Karpas-422 (cell line): Measurements from ENCODE around the gene MLANA. TPM values are rescaled to one million over a fixed set of nuclear protein-coding genes. Genes with fewer than 3 reads are reported as not detected.

ENCODE experiments used
- DNase-seq: peaks from one replicate; pipeline ENCODE4 v3.0.0-alpha.2; 2015
- H2AFZ ChIP-seq: fragments of 200-600 bp; sonication (generic); 2 replicates; pipeline ENCODE4 v1.6.1; 2014; ENCODE audit warnings: antibody characterized with exemption, low read length, mixed read lengths
- H3K27ac ChIP-seq: fragments of 200-600 bp; sonication (generic); 2 replicates; pipeline ENCODE4 v1.5.1; 2014; ENCODE audit warnings: mild to moderate bottlenecking, low read length, moderate library complexity
- H3K27me3 ChIP-seq: fragments of 200-600 bp; sonication (generic); 2 replicates; pipeline ENCODE4 v1.6.1; 2014; ENCODE audit warnings: low read length, mixed read lengths
- H3K36me3 ChIP-seq: fragments of 200-600 bp; sonication (generic); 2 replicates; pipeline ENCODE4 v1.6.1; 2014; ENCODE audit warnings: low read length, mixed read lengths; ENCODE audit not compliant: insufficient read depth
- H3K4me1 ChIP-seq: fragments of 200-600 bp; sonication (generic); 2 replicates; pipeline ENCODE4 v1.6.1; 2014; ENCODE audit warnings: mild to moderate bottlenecking, low read length, mixed read lengths
- H3K4me2 ChIP-seq: fragments of 200-600 bp; sonication (generic); 2 replicates; pipeline ENCODE4 v1.6.1; 2014; ENCODE audit warnings: low read length, low read depth, mild to moderate bottlenecking; ENCODE audit not compliant: poor library complexity, severe bottlenecking
- H3K4me3 ChIP-seq: fragments of 200-600 bp; sonication (generic); 2 replicates; pipeline ENCODE4 v1.5.1; 2014; ENCODE audit warnings: mild to moderate bottlenecking, antibody characterized with exemption, low read length, mixed read lengths
- H3K79me2 ChIP-seq: fragments of 200-600 bp; sonication (generic); 2 replicates; pipeline ENCODE4 v1.6.1; 2014; ENCODE audit warnings: mild to moderate bottlenecking, low read length, mixed read lengths
- H3K9ac ChIP-seq: fragments of 200-600 bp; sonication (generic); 2 replicates; pipeline ENCODE4 v1.6.0; 2014; ENCODE audit warnings: low read length
- H3K9me2 ChIP-seq: fragments of 200-600 bp; sonication (generic), shearing (Covaris generic); replicated peaks from 2 replicates; pipeline ENCODE4 v1.6.0; 2014; ENCODE audit warnings: mild to moderate bottlenecking, low read length, moderate library complexity; ENCODE audit not compliant: insufficient read depth
- H3K9me3 ChIP-seq: fragments of 300-700, 200-600 bp; sonication (generic); 2 replicates; pipeline ENCODE4 v1.6.1; 2014; ENCODE audit warnings: low read length, mixed read lengths
- H4K20me1 ChIP-seq: fragments of 200-600 bp; sonication (generic); 2 replicates; pipeline ENCODE4 v1.6.1; 2014; ENCODE audit warnings: mild to moderate bottlenecking, antibody characterized with exemption, low read length, low read depth; ENCODE audit not compliant: insufficient read depth
- total RNA-seq: library from RNA; depleted of rRNA; stranded (reverse); fragments of >200 nt; shearing (Covaris generic); gene quantifications from 2 replicates; pipeline ENCODE4 v1.2.3, GENCODE V29; 2014; ENCODE audit warnings: low replicate concordance

MLANA gene
- total RNA-seq, 1 experiment from 2014 or later = not detected

DNA sequence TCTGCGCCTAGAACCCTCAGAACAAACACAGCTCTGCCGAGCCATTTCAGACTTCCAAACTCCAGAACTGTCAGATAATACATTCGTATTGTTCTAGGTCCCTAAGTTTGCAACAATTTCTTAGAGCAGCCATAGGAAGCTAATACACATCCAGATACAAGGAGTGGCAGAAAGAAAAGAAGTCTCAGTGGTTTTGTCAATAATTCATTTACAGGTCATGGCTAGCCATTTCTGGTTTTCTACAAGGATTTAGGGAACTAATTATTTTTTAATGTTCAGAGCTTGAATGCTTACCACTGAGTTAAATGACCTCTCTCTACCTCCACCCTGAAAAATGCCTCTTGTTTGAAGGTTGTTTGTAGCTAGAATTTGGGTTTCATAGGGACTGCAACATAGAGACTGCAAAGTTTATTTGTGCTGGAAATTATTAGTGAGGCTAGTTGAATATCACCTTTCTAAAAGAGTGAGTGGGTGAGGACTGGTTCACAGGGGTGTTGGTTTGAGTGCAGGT, 42.3 kb upstream of the MLANA start:
- Histone ChIP-seq H3K4me1 (no peaks in the 10 kb centered on the region), H3K27ac (no peak overlapping the region), H3K79me2 (no peaks in the 10 kb centered on the region)

DNA sequence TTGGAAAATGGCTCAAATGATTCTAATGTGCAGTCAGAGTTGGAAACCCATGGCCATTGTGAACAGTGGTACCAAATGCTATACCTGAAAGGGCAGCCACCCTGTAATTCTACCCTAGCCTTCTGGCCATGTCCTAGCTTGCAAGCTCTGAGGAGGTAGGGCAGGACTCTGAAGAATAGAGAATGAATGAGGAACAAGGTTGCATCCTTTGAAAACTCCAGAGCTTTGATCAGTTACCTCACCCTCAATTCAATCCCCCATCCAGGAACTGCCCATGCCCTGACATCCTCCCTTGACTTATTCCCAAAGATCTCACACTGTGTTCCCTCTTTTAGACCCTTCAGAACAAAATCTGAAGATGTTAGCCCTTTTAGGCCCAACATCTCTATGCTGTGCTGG, 40.0 kb upstream of the MLANA start:
- Histone ChIP-seq H3K27me3 (no peaks in the 10 kb centered on the region), H4K20me1 (no peaks in the 10 kb centered on the region), H2AFZ (no peak overlapping the region), H3K9me2 (no peaks in the 10 kb centered on the region), H3K4me3 (no peak overlapping the region), H3K27ac (no peak overlapping the region), H3K4me2 (no peak overlapping the region), H3K4me1 (no peaks in the 10 kb centered on the region), H3K79me2 (no peaks in the 10 kb centered on the region), H3K9me3 (no peaks in the 10 kb centered on the region), H3K36me3 (no peaks in the 10 kb centered on the region), H3K9ac (no peak overlapping the region)
- DNase-seq = no peak

More for the DNA sequence above, 42.3 kb upstream of the MLANA start:
- no peaks in the 10 kb centered on the region for H3K27me3 ChIP-seq
- no peak overlapping the region for H3K4me3 ChIP-seq
- no peaks in the 10 kb centered on the region for H3K36me3 ChIP-seq
- no peaks in the 10 kb centered on the region for H4K20me1 ChIP-seq
- no peak overlapping the region for H3K4me2 ChIP-seq
- no peak for DNase-seq
- no peak overlapping the region for H2AFZ ChIP-seq
- no peak overlapping the region for H3K9ac ChIP-seq
- no peaks in the 10 kb centered on the region for H3K9me3 ChIP-seq
- H3K9me2 ChIP-seq = no peaks in the 10 kb centered on the region

DNA sequence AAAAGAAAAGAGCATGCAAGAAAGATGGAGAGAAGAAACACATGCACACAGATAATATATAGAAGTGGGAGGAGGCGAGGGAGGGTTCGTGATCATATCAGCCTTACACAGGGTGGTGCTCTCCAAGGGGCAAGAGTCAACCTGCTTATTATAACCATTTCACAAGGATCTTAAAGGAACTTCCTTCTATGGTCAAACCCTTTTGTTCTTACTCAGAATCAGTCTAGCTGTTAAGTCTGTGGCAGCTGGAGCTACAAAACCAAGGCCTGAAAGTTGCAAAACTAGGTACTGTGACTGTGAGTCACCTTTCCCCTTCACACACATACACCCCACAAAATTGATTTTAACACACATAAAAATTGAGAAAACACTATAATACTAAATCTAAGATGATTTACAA, 39.2 kb upstream of the MLANA start:
- Histone ChIP-seq H3K36me3 (no peaks in the 10 kb centered on the region), H4K20me1 (no peaks in the 10 kb centered on the region), H3K27ac (no peak overlapping the region), H3K9ac (no peak overlapping the region), H3K4me3 (no peak overlapping the region), H3K79me2 (no peaks in the 10 kb centered on the region), H3K9me2 (no peaks in the 10 kb centered on the region), H2AFZ (no peak overlapping the region), H3K27me3 (no peaks in the 10 kb centered on the region), H3K4me2 (no peak overlapping the region), H3K4me1 (no peaks in the 10 kb centered on the region), H3K9me3 (no peaks in the 10 kb centered on the region)
- no peak for DNase-seq

DNA sequence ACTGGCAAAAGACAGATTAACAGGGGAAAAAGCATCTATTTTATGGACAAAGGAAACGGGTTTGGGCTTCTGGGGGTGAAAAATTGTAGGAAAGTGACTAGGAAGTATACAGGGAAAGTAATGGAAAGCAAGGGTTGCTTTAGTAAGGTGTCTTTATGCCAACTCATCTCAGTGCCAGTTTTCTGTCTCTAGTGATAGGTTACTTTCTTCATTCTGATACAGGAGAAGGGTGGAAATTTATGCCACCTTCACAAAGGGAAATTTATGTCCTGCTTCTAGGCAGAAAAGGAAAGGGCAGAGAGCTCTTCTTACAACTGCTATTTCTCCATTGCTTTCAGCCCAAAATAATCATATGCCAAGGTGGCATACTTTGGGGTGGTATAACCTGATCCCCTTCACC, 37.7 kb upstream of the MLANA start:
- no peaks in the 10 kb centered on the region for H3K9me2 ChIP-seq
- H3K27me3 ChIP-seq = no peaks in the 10 kb centered on the region
- no peak for DNase-seq
- no peak overlapping the region for H2AFZ ChIP-seq
- H4K20me1 ChIP-seq = no peaks in the 10 kb centered on the region
- H3K9ac ChIP-seq = no peak overlapping the region
- H3K4me1 ChIP-seq = no peaks in the 10 kb centered on the region
- no peaks in the 10 kb centered on the region for H3K9me3 ChIP-seq
- no peak overlapping the region for H3K27ac ChIP-seq
- H3K4me3 ChIP-seq = no peak overlapping the region
- no peaks in the 10 kb centered on the region for H3K36me3 ChIP-seq
- H3K79me2 ChIP-seq = no peaks in the 10 kb centered on the region
- no peak overlapping the region for H3K4me2 ChIP-seq

DNA sequence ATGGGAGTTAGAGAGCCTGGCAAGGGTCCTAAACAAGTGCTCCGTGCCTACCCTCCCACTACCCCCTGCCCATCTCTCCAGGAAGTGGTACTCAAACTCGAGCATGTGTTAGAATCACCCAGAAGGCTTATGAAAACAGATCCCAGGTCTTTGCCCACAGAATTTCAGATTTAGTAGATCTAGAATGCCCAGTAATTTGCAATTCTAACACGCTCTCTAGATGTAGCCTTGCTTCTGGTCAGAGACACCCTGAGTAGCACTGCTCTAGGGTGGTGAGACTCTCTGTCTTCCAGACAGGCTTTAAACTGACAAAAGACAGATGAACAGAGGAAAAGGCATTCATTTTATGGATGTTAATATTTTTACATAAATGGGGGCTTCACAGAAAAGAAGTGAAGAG, 37.1 kb upstream of the MLANA start:
- Histone ChIP-seq H3K36me3 (no peaks in the 10 kb centered on the region), H4K20me1 (no peaks in the 10 kb centered on the region), H3K9ac (no peak overlapping the region), H3K9me2 (no peaks in the 10 kb centered on the region), H2AFZ (no peak overlapping the region), H3K4me3 (no peak overlapping the region), H3K4me2 (no peak overlapping the region), H3K79me2 (no peaks in the 10 kb centered on the region), H3K4me1 (no peaks in the 10 kb centered on the region), H3K27ac (no peak overlapping the region), H3K9me3 (no peaks in the 10 kb centered on the region), H3K27me3 (no peaks in the 10 kb centered on the region)
- DNase-seq = no peak

DNA sequence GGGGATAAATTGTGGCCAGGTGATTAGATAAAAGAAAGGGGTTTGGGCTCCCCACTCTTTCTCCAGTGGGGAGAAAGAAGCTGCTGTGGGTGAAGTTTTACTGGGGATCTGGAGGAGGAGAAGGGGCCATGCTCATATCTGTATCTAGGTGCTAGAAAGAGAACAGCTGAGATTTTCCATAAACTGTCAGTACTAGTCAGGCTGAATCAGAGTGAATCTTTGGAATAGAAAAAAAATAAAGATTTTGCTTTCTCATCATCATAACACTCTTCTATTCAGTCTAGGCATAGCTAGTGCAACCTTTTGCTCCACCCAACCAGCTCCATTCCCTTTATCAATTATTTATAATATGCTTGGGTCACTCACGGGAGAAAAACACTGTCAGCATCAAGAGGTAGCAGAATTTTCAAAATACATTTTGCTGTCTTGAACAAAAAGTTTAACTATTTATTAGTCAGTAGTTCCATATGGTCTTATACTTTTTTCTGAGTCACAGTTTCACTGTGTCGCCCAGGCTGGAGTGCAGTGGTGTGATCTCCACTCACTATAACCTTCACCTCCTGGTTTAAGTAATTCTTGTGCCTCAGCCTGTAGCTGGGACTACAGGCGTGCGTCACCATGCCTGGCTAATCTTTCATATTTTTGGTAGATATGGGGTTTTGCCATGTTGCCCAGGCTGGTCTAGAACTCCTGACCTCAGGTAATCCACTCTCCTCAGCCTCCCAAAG, 36.5 kb upstream of the MLANA start:
- H3K4me3 ChIP-seq = no peak overlapping the region
- H3K36me3 ChIP-seq = no peaks in the 10 kb centered on the region
- no peaks in the 10 kb centered on the region for H4K20me1 ChIP-seq
- H3K9me3 ChIP-seq = no peaks in the 10 kb centered on the region
- H2AFZ ChIP-seq = no peak overlapping the region
- no peak overlapping the region for H3K27ac ChIP-seq
- no peaks in the 10 kb centered on the region for H3K9me2 ChIP-seq
- no peak for DNase-seq
- no peaks in the 10 kb centered on the region for H3K79me2 ChIP-seq
- H3K4me1 ChIP-seq = no peaks in the 10 kb centered on the region
- H3K4me2 ChIP-seq = no peak overlapping the region
- H3K9ac ChIP-seq = no peak overlapping the region
- H3K27me3 ChIP-seq = no peaks in the 10 kb centered on the region

DNA sequence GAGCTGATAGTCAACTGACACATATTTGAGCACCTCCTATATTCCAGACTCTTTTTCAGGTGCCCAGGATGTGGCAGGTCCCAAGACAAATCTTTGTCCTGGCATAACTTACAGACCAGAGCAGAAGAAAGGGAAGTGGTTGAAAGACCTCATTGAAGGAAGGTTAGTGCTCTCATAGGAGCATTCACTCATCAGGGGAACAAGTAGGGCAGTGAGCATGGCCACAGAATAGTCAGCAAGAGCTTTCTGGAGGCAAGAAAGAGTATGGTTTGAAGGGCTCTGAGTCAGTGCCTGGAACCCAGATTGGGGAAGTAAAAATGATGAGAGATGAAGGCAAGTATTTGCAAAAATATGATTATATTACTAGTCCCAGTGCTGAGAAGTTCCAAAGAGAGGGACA, 32.8 kb upstream of the MLANA start:
- DNase-seq = no peak
- H3K9me2 ChIP-seq = no peaks in the 10 kb centered on the region
- H3K4me2 ChIP-seq = no peak overlapping the region
- H3K27ac ChIP-seq = no peak overlapping the region
- no peak overlapping the region for H3K9ac ChIP-seq
- H3K79me2 ChIP-seq = no peaks in the 10 kb centered on the region
- no peaks in the 10 kb centered on the region for H3K36me3 ChIP-seq
- no peaks in the 10 kb centered on the region for H3K9me3 ChIP-seq
- no peaks in the 10 kb centered on the region for H3K4me1 ChIP-seq
- no peaks in the 10 kb centered on the region for H3K27me3 ChIP-seq
- no peaks in the 10 kb centered on the region for H4K20me1 ChIP-seq
- no peak overlapping the region for H2AFZ ChIP-seq
- H3K4me3 ChIP-seq = no peak overlapping the region

DNA sequence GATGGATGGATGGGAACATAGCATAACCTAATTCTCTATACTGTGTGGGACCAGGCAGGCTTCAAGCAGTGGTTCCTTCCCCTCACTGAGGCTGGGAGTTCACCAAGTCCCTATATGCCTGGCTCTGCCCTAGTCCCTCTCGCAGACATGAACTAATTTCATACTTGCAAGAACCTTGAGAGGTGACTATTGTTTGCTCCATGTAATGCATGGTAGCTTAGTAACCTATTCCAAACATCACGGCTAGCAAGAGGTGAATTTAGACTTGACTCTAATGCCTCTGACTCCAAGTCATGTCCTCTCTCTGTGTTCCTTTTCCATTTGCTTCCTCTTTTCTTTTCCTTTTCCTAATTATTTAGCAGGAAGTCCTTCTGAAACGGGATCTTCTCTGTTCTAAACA, 31.9 kb upstream of the MLANA start:
- no peak for DNase-seq
- H3K4me3 ChIP-seq = no peak overlapping the region
- no peak overlapping the region for H3K27ac ChIP-seq
- H3K9me2 ChIP-seq = no peaks in the 10 kb centered on the region
- H4K20me1 ChIP-seq = no peaks in the 10 kb centered on the region
- H3K9ac ChIP-seq = no peak overlapping the region
- no peaks in the 10 kb centered on the region for H3K4me1 ChIP-seq
- no peak overlapping the region for H2AFZ ChIP-seq
- H3K36me3 ChIP-seq = no peaks in the 10 kb centered on the region
- no peaks in the 10 kb centered on the region for H3K27me3 ChIP-seq
- H3K79me2 ChIP-seq = no peaks in the 10 kb centered on the region
- H3K4me2 ChIP-seq = no peak overlapping the region
- no peaks in the 10 kb centered on the region for H3K9me3 ChIP-seq
